A673 (cell line): ENCODE measurements around the gene RRP8. TPM values are rescaled to one million over a fixed set of nuclear protein-coding genes. Genes with fewer than 3 reads are reported as not detected.

ENCODE experiments used
- BruUV-seq: library from RNA; stranded (reverse); fragments of 400-500 nt; replicated peaks from 2 replicates; lab custom pipeline; 2021; lab: Mats Ljungman, UMichigan
- CTCF ChIA-PET: fragments of 300-600 bp; sonication (Branson Sonifier 250); formaldehyde crosslinking; loops from one replicate; lab custom pipeline; 2022; ENCODE audit warnings: antibody characterized with exemption; lab: Charles Lee
- POLR2A ChIA-PET: fragments of 300-600 bp; sonication (Branson Sonifier 250); formaldehyde crosslinking; loops from one replicate; lab custom pipeline; 2022; ENCODE audit warnings: antibody characterized with exemption; ENCODE audit not compliant: low non-redundant PET; lab: Charles Lee
- DNase-seq: peaks from one replicate; pipeline ENCODE4 v3.0.0-alpha.2; 2015; ENCODE audit warnings: low spot score
- H3K27ac ChIP-seq: fragments of 200-600 bp; sonication (generic); 2 replicates; pipeline ENCODE4 v1.5.1; 2016; ENCODE audit warnings: mixed run types, low read depth, mild to moderate bottlenecking, mixed read lengths, antibody characterized with exemption, low read length; ENCODE audit not compliant: poor library complexity, severe bottlenecking
- H3K27me3 ChIP-seq: fragments of 200-600 bp; sonication (generic); replicated peaks from 2 replicates; pipeline ENCODE4 v1.6.1; 2017; ENCODE audit warnings: mixed run types, low read depth, mild to moderate bottlenecking, mixed read lengths, antibody characterized with exemption, low read length; ENCODE audit not compliant: insufficient read depth, poor library complexity
- H3K36me3 ChIP-seq: fragments of 200-600 bp; sonication (generic); 2 replicates; pipeline ENCODE4 v1.6.1; 2016; ENCODE audit warnings: mixed run types, mild to moderate bottlenecking, mixed read lengths, antibody characterized with exemption, low read length; ENCODE audit not compliant: insufficient read depth, poor library complexity, severe bottlenecking
- H3K4me1 ChIP-seq: fragments of 200-600 bp; sonication (generic); 2 replicates; pipeline ENCODE4 v1.6.1; 2017; ENCODE audit warnings: mixed run types, mild to moderate bottlenecking, mixed read lengths, antibody characterized with exemption, low read length; ENCODE audit not compliant: insufficient read depth, poor library complexity, severe bottlenecking
- H3K4me3 ChIP-seq: fragments of 200-600 bp; sonication (generic); 2 replicates; pipeline ENCODE4 v1.5.1; 2016; ENCODE audit warnings: low read depth, mixed run types, mild to moderate bottlenecking, mixed read lengths, low read length; ENCODE audit not compliant: poor library complexity, severe bottlenecking
- H3K9me3 ChIP-seq: fragments of 200-600 bp; sonication (generic); 2 replicates; pipeline ENCODE4 v1.6.1; 2016; ENCODE audit warnings: mixed run types, low read depth, mild to moderate bottlenecking, mixed read lengths, antibody characterized with exemption, low read length; ENCODE audit not compliant: poor library complexity, severe bottlenecking
- CTCF ChIP-seq: fragments of 300-800, 200-600 bp; sonication (generic); conservative IDR thresholded peaks from 2 replicates; pipeline ENCODE4 v1.5.1; 2017; ENCODE audit warnings: low read depth, mild to moderate bottlenecking, antibody characterized with exemption, low read length, moderate library complexity, mixed read lengths
- EZH2 ChIP-seq: fragments of 200-600 bp; sonication (generic); IDR thresholded peaks from 2 replicates; pipeline ENCODE4 v1.6.1; 2017; ENCODE audit warnings: borderline replicate concordance, low read depth, mild to moderate bottlenecking, mixed read lengths, antibody characterized with exemption, low read length; ENCODE audit not compliant: poor library complexity, severe bottlenecking
- intact Hi-C: fragments of 100-400 bp; cut with micrococcal nuclease; formaldehyde crosslinking; loops from one replicate; pipeline ENCODE4 v1.10.0; 2022; ENCODE audit not compliant: unreplicated experiment
- total RNA-seq: library from RNA; stranded (reverse); gene quantifications from 2 replicates; pipeline ENCODE4 v1.2.3, GENCODE V29; 2021

RRP8 gene
- total RNA-seq, 1 experiment from 2014 or later = 21.6 TPM

- Histone ChIP-seq H3K4me3 (no peak overlapping the region), H3K27ac (no peak overlapping the region), H3K36me3 (no peaks in the 10 kb centered on the region), H3K27me3 (no peaks in the 10 kb centered on the region), H3K9me3 (no peaks in the 10 kb centered on the region), H3K4me1 (peaks cover 15% of the 10 kb centered on the region)
- POLR2A ChIA-PET = no interaction called here
- no peak for TF ChIP-seq EZH2
- TF ChIP-seq CTCF = no peak
- no TSS peak for BruUV-seq
- intact Hi-C loops = no loop called here
- CTCF ChIA-PET = interaction anchor here (1.1 to 1.2 kb wide), 2 partner anchors 36 to 117 kb away, joined by 3 to 4 read pairs; partner anchors contain the start of gene MRPL17
- no peak for DNase-seq
Measured at GRCh38 chr11:6647836-6648235, 44.4 kb upstream of the RRP8 start.

- ChIA-PET POLR2A (interaction anchor here (0.6 kb wide), 1 partner anchor 622 kb away, joined by 13 read pairs; no protein-coding TSS in a partner anchor), CTCF (interaction anchor here (1.1 to 1.2 kb wide), 2 partner anchors 36 to 116 kb away, joined by 3 to 4 read pairs; partner anchors contain the start of gene MRPL17)
- intact Hi-C loops = no loop called here
- no TSS peak for BruUV-seq
- peaks cover 15% of the 10 kb centered on the region for H3K4me1 ChIP-seq
- peak overlapping the region; percentile 61 for H3K27ac ChIP-seq
- no peak overlapping the region for H3K4me3 ChIP-seq
- no peaks in the 10 kb centered on the region for H3K27me3 ChIP-seq
- H3K9me3 ChIP-seq = no peaks in the 10 kb centered on the region
- no peaks in the 10 kb centered on the region for H3K36me3 ChIP-seq
- peak; percentile 57 for DNase-seq
- TF ChIP-seq EZH2 = no peak
- no peak for TF ChIP-seq CTCF
Measured at GRCh38 chr11:6646918-6647679, 43.7 kb upstream of the RRP8 start.

GRCh38 chr11:6646576-6646917 lies 43.1 kb upstream of the RRP8 start:
- Histone ChIP-seq H3K9me3 (no peaks in the 10 kb centered on the region), H3K27ac (peak overlapping the region; percentile 61), H3K4me3 (no peak overlapping the region), H3K36me3 (no peaks in the 10 kb centered on the region), H3K4me1 (peaks cover 15% of the 10 kb centered on the region), H3K27me3 (no peaks in the 10 kb centered on the region)
- peak; percentile 51 for DNase-seq
- ChIA-PET CTCF (no interaction called here), POLR2A (interaction anchor here (0.6 kb wide), 1 partner anchor 622 kb away, joined by 13 read pairs; no protein-coding TSS in a partner anchor)
- no peak for TF ChIP-seq CTCF
- intact Hi-C loops = no loop called here
- no TSS peak for BruUV-seq
